Measurements from ENCODE around the gene DQX1.

Gene DQX1

DNA sequence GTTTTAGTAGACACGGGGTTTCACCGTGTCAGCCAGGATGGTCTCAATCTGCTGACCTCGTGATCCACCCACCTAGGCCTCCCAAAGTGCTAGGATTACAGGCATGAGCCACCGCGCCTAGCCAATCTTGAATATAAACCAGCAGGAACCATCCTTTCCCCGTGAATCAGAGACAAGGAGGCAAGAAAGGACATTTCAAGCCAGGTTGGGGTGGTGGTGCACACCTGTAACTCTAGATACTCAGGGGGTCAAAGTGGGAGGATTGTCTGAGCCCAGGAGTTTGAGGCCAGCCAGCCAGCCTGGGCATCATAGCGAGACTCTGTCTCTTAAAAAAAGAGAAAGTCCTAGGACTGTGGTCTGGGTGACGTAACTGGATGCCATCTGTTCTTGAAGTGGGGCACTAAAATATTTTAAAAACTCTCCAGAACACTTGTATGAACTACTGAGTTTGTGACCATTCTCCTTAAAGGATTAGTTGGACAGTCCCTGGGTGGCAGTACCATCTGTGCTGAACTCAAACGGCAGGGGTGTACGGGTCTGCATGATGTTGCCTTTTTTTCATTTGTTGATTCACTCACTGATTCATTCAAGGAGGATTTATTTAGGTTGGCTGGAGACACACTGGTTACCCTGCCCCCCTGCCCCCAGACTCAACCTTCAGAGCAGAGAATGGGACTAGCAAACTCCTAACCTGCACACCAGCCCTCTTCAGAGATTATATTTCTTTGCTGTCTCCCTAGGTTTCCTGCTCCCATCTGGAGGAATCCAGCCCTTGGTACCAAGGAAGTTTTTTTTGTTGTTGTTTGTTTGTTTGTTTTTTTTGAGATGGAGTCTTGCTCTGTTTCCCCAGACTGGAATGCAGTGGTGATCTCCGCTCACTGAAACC is 14.7 kb downstream of the DQX1 start:
- no peak for DNase-seq (ENCODE audit: low read depth)
- TF ChIP-seq, protein P1, sequence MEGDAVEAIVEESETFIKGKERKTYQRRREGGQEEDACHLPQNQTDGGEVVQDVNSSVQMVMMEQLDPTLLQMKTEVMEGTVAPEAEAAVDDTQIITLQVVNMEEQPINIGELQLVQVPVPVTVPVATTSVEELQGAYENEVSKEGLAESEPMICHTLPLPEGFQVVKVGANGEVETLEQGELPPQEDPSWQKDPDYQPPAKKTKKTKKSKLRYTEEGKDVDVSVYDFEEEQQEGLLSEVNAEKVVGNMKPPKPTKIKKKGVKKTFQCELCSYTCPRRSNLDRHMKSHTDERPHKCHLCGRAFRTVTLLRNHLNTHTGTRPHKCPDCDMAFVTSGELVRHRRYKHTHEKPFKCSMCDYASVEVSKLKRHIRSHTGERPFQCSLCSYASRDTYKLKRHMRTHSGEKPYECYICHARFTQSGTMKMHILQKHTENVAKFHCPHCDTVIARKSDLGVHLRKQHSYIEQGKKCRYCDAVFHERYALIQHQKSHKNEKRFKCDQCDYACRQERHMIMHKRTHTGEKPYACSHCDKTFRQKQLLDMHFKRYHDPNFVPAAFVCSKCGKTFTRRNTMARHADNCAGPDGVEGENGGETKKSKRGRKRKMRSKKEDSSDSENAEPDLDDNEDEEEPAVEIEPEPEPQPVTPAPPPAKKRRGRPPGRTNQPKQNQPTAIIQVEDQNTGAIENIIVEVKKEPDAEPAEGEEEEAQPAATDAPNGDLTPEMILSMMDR (IDR thresholded peaks at IDR 0.05; ENCODE audit: insufficient read depth, low read depth, low read length, missing control alignments), result no peak
- H3K4me3 ChIP-seq (ENCODE audit: low read depth, low read length), result no peak overlapping the region

DNA sequence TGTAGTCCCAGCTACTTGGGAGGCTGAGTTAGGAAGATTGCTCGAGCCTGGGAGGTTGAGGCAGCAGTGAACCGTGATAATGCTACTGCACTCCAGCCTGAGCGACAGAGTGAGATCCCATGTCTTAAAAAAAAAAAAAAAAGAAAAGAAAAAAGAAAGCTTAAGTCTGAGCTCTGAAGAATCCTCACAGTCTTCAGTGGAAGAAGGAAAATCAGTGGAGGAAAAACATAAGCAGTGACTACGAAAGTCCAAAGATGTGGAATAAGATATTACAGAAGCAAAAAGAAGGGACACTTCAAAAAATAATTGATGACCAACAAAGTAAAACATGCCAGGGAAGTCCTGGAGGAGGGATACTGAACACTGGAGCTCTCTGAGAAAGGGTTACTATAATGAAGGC is 15.8 kb downstream of the DQX1 start:
- TF ChIP-seq, protein P1 (IDR thresholded peaks at IDR 0.05; ENCODE audit: insufficient read depth, low read depth, low read length, missing control alignments), result no peak
- no peak for DNase-seq (ENCODE audit: low read depth)

DNA sequence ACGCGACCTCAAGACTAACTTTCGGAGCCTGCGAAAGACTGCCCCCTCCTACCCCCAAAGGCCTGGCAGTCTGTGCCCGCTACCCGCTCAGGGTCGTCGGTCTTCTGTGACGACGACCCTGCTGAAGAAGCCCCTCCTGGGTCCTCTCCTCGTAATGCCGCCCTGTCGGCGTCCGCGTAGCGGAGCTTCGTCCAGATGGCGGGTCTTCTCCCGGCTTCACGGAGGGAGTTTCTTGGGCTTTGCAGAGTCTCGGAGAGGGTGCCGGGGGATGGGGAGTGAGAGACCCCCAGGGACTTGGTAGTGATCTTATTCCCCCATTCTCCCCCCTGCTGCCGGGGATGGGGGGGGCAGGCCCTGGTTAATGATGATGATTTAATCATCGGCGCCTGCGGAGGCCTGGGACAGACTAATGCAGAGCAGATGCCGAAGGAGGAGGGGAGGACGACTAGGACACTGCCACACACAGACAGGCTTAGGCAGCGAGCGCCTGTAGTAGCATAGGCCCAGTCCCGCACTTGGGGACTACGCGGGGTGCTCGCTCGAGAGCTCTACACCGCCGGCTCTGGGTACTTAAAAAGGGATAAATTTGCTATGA is 18.0 kb downstream of the DQX1 start:
- peak overlapping the region; percentile 69 for H3K4me3 ChIP-seq (ENCODE audit: low read depth, low read length)

More for the DNA sequence above, 15.8 kb downstream of the DQX1 start:
- H3K4me3 ChIP-seq (ENCODE audit: low read depth, low read length), result no peak overlapping the region

DNA sequence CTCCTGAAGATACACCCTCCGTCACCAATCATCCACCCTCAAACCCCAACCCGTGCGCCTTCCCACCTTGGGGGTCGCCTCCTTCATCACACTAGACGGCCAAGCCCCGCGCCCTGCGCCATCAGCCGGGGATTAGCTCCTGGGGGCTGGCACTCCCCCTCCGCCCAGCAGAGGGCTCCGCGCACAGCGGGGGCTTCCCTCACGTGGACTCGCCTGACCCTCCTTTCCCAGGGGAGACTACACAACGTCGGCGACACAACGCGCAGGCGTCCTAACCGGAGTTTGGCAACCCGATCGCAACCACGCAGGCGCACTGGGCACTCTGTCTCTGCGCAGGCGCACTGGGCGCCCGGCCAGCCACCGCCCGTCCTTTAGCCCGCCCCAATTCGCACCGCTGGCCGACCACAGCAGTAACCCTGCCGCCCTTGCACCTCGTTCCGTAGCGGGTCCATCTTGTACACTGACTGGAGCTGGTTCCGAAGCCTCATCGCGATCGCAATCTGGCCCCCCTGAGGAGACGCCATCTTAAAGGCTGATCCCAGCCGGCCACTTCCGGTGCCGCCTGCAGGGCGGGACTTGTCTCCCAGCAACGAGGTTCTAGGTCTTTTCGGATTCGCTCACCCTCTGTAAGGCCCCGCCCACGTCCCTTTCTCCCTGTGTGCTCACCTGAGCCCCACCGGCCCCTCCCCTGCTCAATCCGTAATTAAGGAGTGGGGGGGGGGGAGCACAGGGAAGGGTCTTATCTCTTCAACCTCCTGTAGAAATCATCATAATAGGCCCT is 18.7 kb downstream of the DQX1 start, which contains the start of gene PCGF1:
Gene PCGF1 (minus strand): TSS at position 551 of the 781 bp plus-strand sequence. CDS start 27 bp downstream, at position 524.
- peak within 1 kb of the TSS; percentile 69 for H3K4me3 ChIP-seq (ENCODE audit: low read depth, low read length)
- DNase-seq (ENCODE audit: low read depth), result peak; percentile 98
- TF ChIP-seq, protein P1 (IDR thresholded peaks at IDR 0.05; ENCODE audit: insufficient read depth, low read depth, low read length, missing control alignments), result peak; percentile 73

More for the DNA sequence above, 18.0 kb downstream of the DQX1 start:
- DNase-seq (ENCODE audit: low read depth), result peak; percentile 39
- TF ChIP-seq, protein P1 (IDR thresholded peaks at IDR 0.05; ENCODE audit: insufficient read depth, low read depth, low read length, missing control alignments), result no peak

DNA sequence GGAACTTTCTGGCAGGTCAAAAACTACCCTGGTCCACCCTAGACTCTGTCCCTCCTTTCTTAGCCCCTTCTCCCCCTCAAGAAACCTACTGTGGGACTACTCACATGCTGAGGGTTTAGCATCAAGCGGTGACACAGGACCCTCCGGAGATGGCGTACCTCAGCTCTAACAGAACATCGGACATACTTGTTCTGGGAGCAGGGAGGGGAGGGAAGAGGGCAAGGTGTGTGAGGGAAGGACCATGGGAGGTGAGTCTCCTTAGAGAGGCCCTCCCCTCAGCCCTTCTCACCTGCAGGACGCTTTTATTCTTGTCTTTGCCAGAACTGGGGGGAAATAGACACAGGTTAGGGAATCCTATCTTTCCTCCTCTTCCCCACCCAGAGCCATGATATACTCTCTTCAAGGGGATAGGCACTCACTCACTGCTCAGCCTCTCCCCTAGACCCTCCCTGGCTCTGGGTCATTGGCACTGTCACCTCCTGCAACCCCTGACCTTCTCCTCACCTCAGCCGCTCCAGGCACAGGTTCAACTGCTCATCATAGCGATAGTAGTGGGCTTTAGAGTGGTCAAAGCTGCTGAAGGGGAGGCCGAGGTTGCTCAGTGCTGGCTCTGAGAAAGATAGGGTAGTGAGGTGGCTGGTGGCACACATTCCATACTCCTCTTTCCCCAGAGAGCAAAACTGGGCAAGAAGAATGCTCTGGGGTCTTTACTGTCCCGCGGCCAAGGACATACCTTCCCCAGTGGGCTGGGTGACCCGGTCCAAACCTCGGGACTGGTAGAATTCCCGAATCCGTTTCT is 20.4 kb downstream of the DQX1 start:
- DNase-seq (ENCODE audit: low read depth), result no peak
- no peak overlapping the region for H3K4me3 ChIP-seq (ENCODE audit: low read depth, low read length)
- TF ChIP-seq, protein P1 (IDR thresholded peaks at IDR 0.05; ENCODE audit: insufficient read depth, low read depth, low read length, missing control alignments), result no peak

GRCh38 chr2:74504591-74504990 is 21.4 kb downstream of the DQX1 start:
- no peak for DNase-seq (ENCODE audit: low read depth)
- no peak overlapping the region for H3K4me3 ChIP-seq (ENCODE audit: low read depth, low read length)
- TF ChIP-seq, protein P1 (IDR thresholded peaks at IDR 0.05; ENCODE audit: insufficient read depth, low read depth, low read length, missing control alignments), result no peak

All from GM12865 (cell line).